ENCODE results near the gene CHRNA4.

DNA sequence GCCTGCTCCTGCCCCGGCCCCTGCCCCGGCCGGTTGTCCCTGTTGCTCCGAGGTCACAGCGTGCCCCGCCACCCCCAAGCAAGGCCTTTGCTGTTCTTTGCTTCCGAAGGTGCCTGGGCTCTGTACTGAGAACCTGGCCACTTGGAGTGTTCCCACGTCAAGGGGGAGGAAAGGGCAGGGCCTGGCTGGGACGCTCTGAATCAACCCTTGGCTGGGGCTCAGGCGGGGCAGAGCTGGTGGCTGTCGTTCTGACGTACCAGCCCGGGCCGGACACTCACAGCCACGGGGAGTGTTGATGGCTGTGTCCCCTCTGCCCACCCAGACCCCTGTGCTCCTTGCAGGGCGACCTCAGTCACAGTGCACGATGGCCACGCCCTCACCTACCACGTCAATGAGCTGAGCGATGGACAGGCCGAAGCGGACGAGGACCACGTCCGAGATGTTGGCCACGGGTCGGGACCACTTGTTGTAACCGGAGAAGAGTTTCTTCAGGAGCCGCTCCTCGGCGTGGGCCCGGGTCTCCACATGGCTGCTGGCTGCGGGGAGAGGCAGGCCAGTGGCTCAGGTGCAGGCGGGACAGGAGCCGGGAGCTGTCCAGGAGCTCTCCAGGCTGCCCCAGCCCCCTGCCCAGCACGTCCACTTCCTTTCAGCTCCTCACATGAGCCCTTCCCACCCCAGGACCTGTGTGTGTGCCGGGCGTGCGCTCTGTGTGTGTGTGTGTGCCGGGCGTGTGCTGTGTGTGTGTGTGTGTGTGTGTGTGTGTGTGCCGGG is 1.8 kb downstream of the CHRNA4 start:
- TF ChIP-seq, protein P1, sequence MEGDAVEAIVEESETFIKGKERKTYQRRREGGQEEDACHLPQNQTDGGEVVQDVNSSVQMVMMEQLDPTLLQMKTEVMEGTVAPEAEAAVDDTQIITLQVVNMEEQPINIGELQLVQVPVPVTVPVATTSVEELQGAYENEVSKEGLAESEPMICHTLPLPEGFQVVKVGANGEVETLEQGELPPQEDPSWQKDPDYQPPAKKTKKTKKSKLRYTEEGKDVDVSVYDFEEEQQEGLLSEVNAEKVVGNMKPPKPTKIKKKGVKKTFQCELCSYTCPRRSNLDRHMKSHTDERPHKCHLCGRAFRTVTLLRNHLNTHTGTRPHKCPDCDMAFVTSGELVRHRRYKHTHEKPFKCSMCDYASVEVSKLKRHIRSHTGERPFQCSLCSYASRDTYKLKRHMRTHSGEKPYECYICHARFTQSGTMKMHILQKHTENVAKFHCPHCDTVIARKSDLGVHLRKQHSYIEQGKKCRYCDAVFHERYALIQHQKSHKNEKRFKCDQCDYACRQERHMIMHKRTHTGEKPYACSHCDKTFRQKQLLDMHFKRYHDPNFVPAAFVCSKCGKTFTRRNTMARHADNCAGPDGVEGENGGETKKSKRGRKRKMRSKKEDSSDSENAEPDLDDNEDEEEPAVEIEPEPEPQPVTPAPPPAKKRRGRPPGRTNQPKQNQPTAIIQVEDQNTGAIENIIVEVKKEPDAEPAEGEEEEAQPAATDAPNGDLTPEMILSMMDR (IDR thresholded peaks at IDR 0.05), result no peak
- TF ChIP-seq POLR2A (IDR thresholded peaks at IDR 0.05), result no peak
